Measurements from ENCODE around the gene MYOG. TPM values are rescaled to one million over a fixed set of nuclear protein-coding genes. Genes with fewer than 3 reads are reported as not detected.

The MYOG gene
- total and polyA plus RNA-seq, 10 of the 15 experiments (the other 5 are each of a cell fraction or from before 2014, with no cell fraction given) = not detected

DNA sequence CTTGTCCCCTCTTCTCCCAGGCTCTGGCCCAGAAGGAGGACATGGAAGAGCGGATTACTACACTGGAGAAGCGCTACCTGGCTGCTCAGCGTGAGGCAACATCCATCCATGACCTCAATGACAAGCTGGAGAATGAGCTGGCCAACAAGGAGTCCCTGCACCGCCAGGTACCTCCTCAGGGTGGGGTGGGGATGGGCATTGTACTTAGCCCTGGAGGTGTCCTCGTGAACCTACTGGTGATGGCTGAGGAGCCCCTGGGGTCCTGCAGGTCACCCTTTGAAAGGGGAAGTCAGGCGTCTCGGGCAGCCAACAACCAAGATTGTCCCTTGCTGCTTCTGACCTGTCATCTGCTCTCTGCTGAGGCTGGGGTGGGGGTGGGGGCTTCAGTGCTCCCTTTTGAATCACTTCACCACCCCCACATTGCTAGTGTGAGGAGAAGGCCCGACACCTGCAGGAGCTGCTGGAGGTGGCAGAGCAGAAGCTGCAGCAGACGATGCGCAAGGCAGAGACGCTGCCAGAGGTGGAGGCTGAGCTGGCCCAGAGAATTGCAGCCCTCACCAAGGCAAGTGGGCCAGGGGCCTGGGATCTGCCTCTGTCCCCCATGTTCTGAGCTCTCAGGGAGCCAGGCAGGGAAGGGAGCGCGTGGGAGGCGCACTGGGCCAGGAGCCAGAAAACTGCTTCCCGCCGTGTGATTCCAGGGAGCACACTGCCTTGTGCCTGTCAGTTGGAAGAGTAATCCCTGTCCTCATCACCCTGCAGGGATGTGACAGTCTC, 39.8 kb downstream of the MYOG start:
- no peak overlapping the region for H3K4me3 ChIP-seq
- FAIRE-seq (no peak), DNase-seq (ENCODE audit: low read depth, low spot score) (no peak), ATAC-seq (no peak)
- 49% methylated on average over 16 of the region's 16 CpGs for WGBS (ENCODE audit: insufficient coverage, insufficient replicate concordance, low lambda C conversion rate, missing lambda C conversion rate)
- no peaks in the 10 kb centered on the region for H3K9me3 ChIP-seq (replicated peaks; ENCODE audit: control insufficient read depth, insufficient read depth, low read length)
- no peaks in the 10 kb centered on the region; a peak in 1 of 4 replicates for H3K36me3 ChIP-seq (ENCODE audit: control insufficient read depth in 2 of 2, insufficient read depth in 2 of 2, low read length in 1 of 2)
- H3K79me2 ChIP-seq (ENCODE audit: control insufficient read depth, insufficient read depth, low read length) = no peaks in the 10 kb centered on the region
- no peak overlapping the region for H3K9ac ChIP-seq (ENCODE audit: control insufficient read depth, insufficient read depth, low read length)
- H3K27me3 ChIP-seq (replicated peaks in 1 of 2; ENCODE audit: control insufficient read depth in 2 of 2, insufficient read depth in 2 of 2, low read length in 1 of 2) = no peaks in the 10 kb centered on the region
- in situ Hi-C loops (cut with MboI) = no loop called here
- ChIA-PET SMC1A (ENCODE audit: uncharacterized antibody, unreplicated experiment) (interaction anchor here (0.6 kb wide), 1 partner anchor 400 kb away, joined by 3 read pairs; no protein-coding TSS in a partner anchor), RAD21 (ENCODE audit: unreplicated experiment) (no interaction called here), POLR2A (no interaction called here), CTCF (interaction anchor here (0.6 to 1.7 kb wide), 3 partner anchors 16 to 259 kb away, joined by 3 to 4 read pairs (median 3); no protein-coding TSS in a partner anchor)
- H3K27ac ChIP-seq (ENCODE audit: control insufficient read depth, insufficient read depth) = no peak overlapping the region
- intact Hi-C loops (cut with micrococcal nuclease; ENCODE audit: unreplicated experiment) = no loop called here
- no peak overlapping the region for H3K4me2 ChIP-seq (ENCODE audit: control insufficient read depth, insufficient read depth)
- H2AFZ ChIP-seq (ENCODE audit: control insufficient read depth, low read depth, low read length) = no peak overlapping the region
- no TSS peak for BruUV-seq (replicated peaks)
- no peaks in the 10 kb centered on the region for H3K4me1 ChIP-seq (ENCODE audit: control insufficient read depth, insufficient read depth, low read length)
- no peaks in the 10 kb centered on the region for H4K20me1 ChIP-seq (ENCODE audit: control insufficient read depth, insufficient read depth)
- TF ChIP-seq, protein P1, sequence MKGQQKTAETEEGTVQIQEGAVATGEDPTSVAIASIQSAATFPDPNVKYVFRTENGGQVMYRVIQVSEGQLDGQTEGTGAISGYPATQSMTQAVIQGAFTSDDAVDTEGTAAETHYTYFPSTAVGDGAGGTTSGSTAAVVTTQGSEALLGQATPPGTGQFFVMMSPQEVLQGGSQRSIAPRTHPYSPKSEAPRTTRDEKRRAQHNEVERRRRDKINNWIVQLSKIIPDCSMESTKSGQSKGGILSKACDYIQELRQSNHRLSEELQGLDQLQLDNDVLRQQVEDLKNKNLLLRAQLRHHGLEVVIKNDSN (IDR thresholded peaks at IDR 0.05; ENCODE audit: borderline replicate concordance, extremely low read length, insufficient read depth, low read depth, low read length) = no peak
- TF ChIP-seq POLR2AphosphoS5 (IDR thresholded peaks at IDR 0.05; ENCODE audit: low read length) (no peak), SMC3 (IDR thresholded peaks at IDR 0.05; ENCODE audit: borderline replicate concordance, low read length) (no peak), POLR2AphosphoS2 (IDR thresholded peaks at IDR 0.05; ENCODE audit: low read depth, low read length) (no peak), NR2C2 (IDR thresholded peaks at IDR 0.05; ENCODE audit: borderline replicate concordance, control insufficient read depth, insufficient read length, low read depth) (no peak), RFX5 (IDR thresholded peaks at IDR 0.05; ENCODE audit: low read depth, low read length) (no peak), NFXL1 (IDR thresholded peaks at IDR 0.05; ENCODE audit: borderline replicate concordance) (no peak), WRNIP1 (IDR thresholded peaks at IDR 0.05; ENCODE audit: borderline replicate concordance, low read depth, low read length) (no peak), CHD4 (IDR thresholded peaks at IDR 0.05) (no peak), FOXK2 (IDR thresholded peaks at IDR 0.05) (no peak), SIN3A (IDR thresholded peaks at IDR 0.05; ENCODE audit: low read depth, low read length) (no peak), SMARCA5 (IDR thresholded peaks at IDR 0.05) (no peak)
- TF ChIP-seq, protein P2, sequence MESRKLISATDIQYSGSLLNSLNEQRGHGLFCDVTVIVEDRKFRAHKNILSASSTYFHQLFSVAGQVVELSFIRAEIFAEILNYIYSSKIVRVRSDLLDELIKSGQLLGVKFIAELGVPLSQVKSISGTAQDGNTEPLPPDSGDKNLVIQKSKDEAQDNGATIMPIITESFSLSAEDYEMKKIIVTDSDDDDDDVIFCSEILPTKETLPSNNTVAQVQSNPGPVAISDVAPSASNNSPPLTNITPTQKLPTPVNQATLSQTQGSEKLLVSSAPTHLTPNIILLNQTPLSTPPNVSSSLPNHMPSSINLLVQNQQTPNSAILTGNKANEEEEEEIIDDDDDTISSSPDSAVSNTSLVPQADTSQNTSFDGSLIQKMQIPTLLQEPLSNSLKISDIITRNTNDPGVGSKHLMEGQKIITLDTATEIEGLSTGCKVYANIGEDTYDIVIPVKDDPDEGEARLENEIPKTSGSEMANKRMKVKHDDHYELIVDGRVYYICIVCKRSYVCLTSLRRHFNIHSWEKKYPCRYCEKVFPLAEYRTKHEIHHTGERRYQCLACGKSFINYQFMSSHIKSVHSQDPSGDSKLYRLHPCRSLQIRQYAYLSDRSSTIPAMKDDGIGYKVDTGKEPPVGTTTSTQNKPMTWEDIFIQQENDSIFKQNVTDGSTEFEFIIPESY (IDR thresholded peaks at IDR 0.05) = no peak
- TF ChIP-seq, protein P3, sequence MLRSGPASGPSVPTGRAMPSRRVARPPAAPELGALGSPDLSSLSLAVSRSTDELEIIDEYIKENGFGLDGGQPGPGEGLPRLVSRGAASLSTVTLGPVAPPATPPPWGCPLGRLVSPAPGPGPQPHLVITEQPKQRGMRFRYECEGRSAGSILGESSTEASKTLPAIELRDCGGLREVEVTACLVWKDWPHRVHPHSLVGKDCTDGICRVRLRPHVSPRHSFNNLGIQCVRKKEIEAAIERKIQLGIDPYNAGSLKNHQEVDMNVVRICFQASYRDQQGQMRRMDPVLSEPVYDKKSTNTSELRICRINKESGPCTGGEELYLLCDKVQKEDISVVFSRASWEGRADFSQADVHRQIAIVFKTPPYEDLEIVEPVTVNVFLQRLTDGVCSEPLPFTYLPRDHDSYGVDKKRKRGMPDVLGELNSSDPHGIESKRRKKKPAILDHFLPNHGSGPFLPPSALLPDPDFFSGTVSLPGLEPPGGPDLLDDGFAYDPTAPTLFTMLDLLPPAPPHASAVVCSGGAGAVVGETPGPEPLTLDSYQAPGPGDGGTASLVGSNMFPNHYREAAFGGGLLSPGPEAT (IDR thresholded peaks at IDR 0.05; ENCODE audit: low read depth) = no peak
- TF ChIP-seq, protein P4, sequence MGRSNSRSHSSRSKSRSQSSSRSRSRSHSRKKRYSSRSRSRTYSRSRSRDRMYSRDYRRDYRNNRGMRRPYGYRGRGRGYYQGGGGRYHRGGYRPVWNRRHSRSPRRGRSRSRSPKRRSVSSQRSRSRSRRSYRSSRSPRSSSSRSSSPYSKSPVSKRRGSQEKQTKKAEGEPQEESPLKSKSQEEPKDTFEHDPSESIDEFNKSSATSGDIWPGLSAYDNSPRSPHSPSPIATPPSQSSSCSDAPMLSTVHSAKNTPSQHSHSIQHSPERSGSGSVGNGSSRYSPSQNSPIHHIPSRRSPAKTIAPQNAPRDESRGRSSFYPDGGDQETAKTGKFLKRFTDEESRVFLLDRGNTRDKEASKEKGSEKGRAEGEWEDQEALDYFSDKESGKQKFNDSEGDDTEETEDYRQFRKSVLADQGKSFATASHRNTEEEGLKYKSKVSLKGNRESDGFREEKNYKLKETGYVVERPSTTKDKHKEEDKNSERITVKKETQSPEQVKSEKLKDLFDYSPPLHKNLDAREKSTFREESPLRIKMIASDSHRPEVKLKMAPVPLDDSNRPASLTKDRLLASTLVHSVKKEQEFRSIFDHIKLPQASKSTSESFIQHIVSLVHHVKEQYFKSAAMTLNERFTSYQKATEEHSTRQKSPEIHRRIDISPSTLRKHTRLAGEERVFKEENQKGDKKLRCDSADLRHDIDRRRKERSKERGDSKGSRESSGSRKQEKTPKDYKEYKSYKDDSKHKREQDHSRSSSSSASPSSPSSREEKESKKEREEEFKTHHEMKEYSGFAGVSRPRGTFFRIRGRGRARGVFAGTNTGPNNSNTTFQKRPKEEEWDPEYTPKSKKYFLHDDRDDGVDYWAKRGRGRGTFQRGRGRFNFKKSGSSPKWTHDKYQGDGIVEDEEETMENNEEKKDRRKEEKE (IDR thresholded peaks at IDR 0.05) = no peak
